ENCODE results near the gene TEKT3. TPM values are rescaled to one million over a fixed set of nuclear protein-coding genes. Genes with fewer than 3 reads are reported as not detected.

TEKT3 gene
- total and polyA plus RNA-seq, 9 of the 15 experiments (the other 6 are each of a cell fraction or from before 2014, with no cell fraction given) = not detected

DNA sequence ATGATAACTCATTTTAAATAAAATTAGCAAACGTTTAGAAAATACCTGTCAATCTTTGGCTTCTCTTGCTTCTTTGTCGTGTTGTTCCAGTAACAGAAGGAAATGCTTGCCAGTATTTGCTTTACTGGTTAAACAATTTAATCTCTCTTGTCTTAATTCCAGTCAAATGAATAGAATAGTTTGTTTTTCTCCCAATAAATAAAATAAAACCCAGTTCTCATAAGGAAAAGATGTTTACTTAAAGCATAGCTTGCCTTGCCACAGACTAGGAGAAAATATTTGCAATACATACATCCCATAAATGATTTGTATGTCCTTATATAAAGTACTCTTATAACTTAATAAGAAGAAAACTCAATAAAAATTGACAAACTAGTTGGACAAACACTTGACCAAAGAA lies 43.9 kb upstream of the TEKT3 start:
- intact Hi-C loops (cut with micrococcal nuclease) (no loop called here), in situ Hi-C loops (cut with MboI) (no loop called here)
- ChIA-PET POLR2A (no interaction called here), CTCF (ENCODE audit: low intra/inter-chr PET ratio) (no interaction called here)
- H3K27ac ChIP-seq (ENCODE audit: extremely low read depth, low read depth, low read length) = no peak overlapping the region
- WGBS (ENCODE audit: insufficient coverage, low coverage, missing lambda C conversion rate) = 0% methylated on average over 2 of the region's 2 CpGs
- peaks cover 0 to 17% of the 10 kb centered on the region in 2 experiments; a peak in 3 of 5 replicates for H3K27me3 ChIP-seq (ENCODE audit: control insufficient read depth in 2 of 2, insufficient read depth in 2 of 2, low read length in 2 of 2)
- no peaks in the 10 kb centered on the region; the same call in 1 of the 2 replicates for H3K9me3 ChIP-seq (replicated peaks; ENCODE audit: control insufficient read depth, insufficient read depth, low read depth, low read length)
- H3K9ac ChIP-seq (ENCODE audit: insufficient read depth in 1 of 2, low read depth in 2 of 2, low read length in 2 of 2) = no peak overlapping the region
- H3K4me1 ChIP-seq (replicated peaks in 1 of 2; ENCODE audit: control insufficient read depth in 2 of 2, insufficient read depth in 2 of 2, low read length in 2 of 2) = peaks cover 0 to 3% of the 10 kb centered on the region in 2 experiments; a peak in 1 of 5 replicates
- DNase-seq (ENCODE audit: extremely low read depth in 1 of 4, low spot score in 3 of 4) (no peak), FAIRE-seq (no peak), ATAC-seq (no peak)
- H3K4me3 ChIP-seq = no peak overlapping the region
- no peak overlapping the region for H2AFZ ChIP-seq (ENCODE audit: low read depth, low read length)
- no TSS peak for BruUV-seq (replicated peaks)
- no peaks in the 10 kb centered on the region for H4K20me1 ChIP-seq (replicated peaks; ENCODE audit: control insufficient read depth, insufficient read depth, low read length)
- H3K4me2 ChIP-seq (ENCODE audit: insufficient read depth, low read length) = no peak overlapping the region
- no peak for TF ChIP-seq LARP7 (IDR thresholded peaks at IDR 0.05)
- TF ChIP-seq ZBTB12 (CRISPR knock-in tag; IDR thresholded peaks at IDR 0.05) = no peak
- TF ChIP-seq BRD4 (IDR thresholded peaks at IDR 0.05) = no peak
- TF ChIP-seq ZEB2 (IDR thresholded peaks at IDR 0.05) = no peak
- H3K79me2 ChIP-seq (ENCODE audit: control insufficient read depth, insufficient read depth, low read length) = no peaks in the 10 kb centered on the region
- H3K9me1 ChIP-seq (ENCODE audit: control insufficient read depth, insufficient read depth, low read length) = no peaks in the 10 kb centered on the region
- H3K36me3 ChIP-seq (ENCODE audit: control insufficient read depth, insufficient read depth, low read length) = no peaks in the 10 kb centered on the region

- CTCF ChIA-PET (ENCODE audit: low intra/inter-chr PET ratio) = no interaction called here
- Histone ChIP-seq H4K20me1 (replicated peaks; ENCODE audit: control insufficient read depth, insufficient read depth, low read length) (no peaks in the 10 kb centered on the region), H3K79me2 (ENCODE audit: control insufficient read depth, insufficient read depth, low read length) (no peaks in the 10 kb centered on the region), H3K9me3 (replicated peaks; ENCODE audit: control insufficient read depth, insufficient read depth, low read depth, low read length) (no peaks in the 10 kb centered on the region; the same call in 1 of the 2 replicates), H3K4me1 (replicated peaks in 1 of 2; ENCODE audit: control insufficient read depth in 2 of 2, insufficient read depth in 2 of 2, low read length in 2 of 2) (peaks cover 0 to 3% of the 10 kb centered on the region in 2 experiments; a peak in 1 of 5 replicates), H2AFZ (ENCODE audit: low read depth, low read length) (no peak overlapping the region), H3K36me3 (ENCODE audit: control insufficient read depth, insufficient read depth, low read length) (no peaks in the 10 kb centered on the region), H3K4me2 (ENCODE audit: insufficient read depth, low read length) (no peak overlapping the region), H3K9ac (ENCODE audit: insufficient read depth in 1 of 2, low read depth in 2 of 2, low read length in 2 of 2) (no peak overlapping the region), H3K4me3 (no peak overlapping the region), H3K9me1 (ENCODE audit: control insufficient read depth, insufficient read depth, low read length) (no peaks in the 10 kb centered on the region), H3K27me3 (ENCODE audit: control insufficient read depth in 2 of 2, insufficient read depth in 2 of 2, low read length in 2 of 2) (peaks cover 0 to 17% of the 10 kb centered on the region in 2 experiments; a peak in 3 of 5 replicates), H3K27ac (ENCODE audit: extremely low read depth, low read depth, low read length) (no peak overlapping the region)
- no peak for DNase-seq (ENCODE audit: extremely low read depth in 1 of 4, low spot score in 3 of 4)
- POLR2A ChIA-PET = no interaction called here
- WGBS (ENCODE audit: insufficient coverage, low coverage, missing lambda C conversion rate) = 5% methylated on average over 9 of the region's 9 CpGs
- in situ Hi-C loops (cut with MboI) = no loop called here
- ATAC-seq = no peak
- intact Hi-C loops (cut with micrococcal nuclease) = no loop called here
- no TSS peak for BruUV-seq (replicated peaks)
- FAIRE-seq = no peak
- TF ChIP-seq BCOR (IDR thresholded peaks at IDR 0.05) = no peak
- TF ChIP-seq FOXP1 (CRISPR knock-in tag; IDR thresholded peaks at IDR 0.05) = no peak
- no peak for TF ChIP-seq SP2 (IDR thresholded peaks at IDR 0.05; ENCODE audit: extremely low read depth, low read depth, low read length, poor library complexity, severe bottlenecking)
- TF ChIP-seq PBX2 (CRISPR knock-in tag; IDR thresholded peaks at IDR 0.05; ENCODE audit: low read depth) = no peak
- 0 out of 2 replicates have a peak, but pooled peaks have one; percentile 8 for TF ChIP-seq PBX2 (tag; conservative IDR thresholded peaks at IDR 0.05; ENCODE audit: low read depth)
- no peak for TF ChIP-seq ZNF184 (CRISPR knock-in tag; IDR thresholded peaks at IDR 0.05)
- no peak for TF ChIP-seq CBX2 (IDR thresholded peaks at IDR 0.05; ENCODE audit: insufficient read depth, low read length, poor library complexity, severe bottlenecking)
These were observed 42.9 kb upstream of the TEKT3 start for GRCh38 chr17:15384142-15384787.

All from K562 (cell line).